ENCODE data around the gene NCOA7.
A peak's percentile ranks its signal among the peaks of the same experiment; 100 is the strongest.
"Not testable (repeated sequence)": the region's sequence is repeated elsewhere in the genome, so short reads cannot be mapped to it uniquely, and the experiment has no call there.

NCOA7 gene

GRCh38 chr6:125871365-125871764, 80.6 kb downstream of the NCOA7 start:
- peak; percentile 85 to 91 for DNase-seq

- peak in 1 of 2 experiments; percentile 1 for DNase-seq
Measured at GRCh38 chr6:125872259-125872921, 81.6 kb downstream of the NCOA7 start.

- DNase-seq: no peak
Measured at GRCh38 chr6:125882243-125882642, 91.5 kb downstream of the NCOA7 start.

- no peak for DNase-seq
Measured at GRCh38 chr6:125884634-125885371, 94.0 kb downstream of the NCOA7 start.

- no peak for DNase-seq
Measured at GRCh38 chr6:125886021-125886420, 95.3 kb downstream of the NCOA7 start.

- no peak for DNase-seq
Measured at GRCh38 chr6:125886914-125887313, 96.2 kb downstream of the NCOA7 start.

- no peak for DNase-seq
Measured at GRCh38 chr6:125887372-125887771, 96.6 kb downstream of the NCOA7 start.

GRCh38 chr6:125888989-125889656, 98.4 kb downstream of the NCOA7 start:
- DNase-seq: peak in 1 of 2 experiments; percentile 43

GRCh38 chr6:125899726-125900182, 109.0 kb downstream of the NCOA7 start:
- DNase-seq: no peak

GRCh38 chr6:125904871-125905270, 114.1 kb downstream of the NCOA7 start:
- no peak for DNase-seq

GRCh38 chr6:125906158-125906998, 115.6 kb downstream of the NCOA7 start:
- peak in 1 of 2 experiments; percentile 50 for DNase-seq

GRCh38 chr6:125910527-125910926, 119.8 kb downstream of the NCOA7 start:
- DNase-seq: peak in 1 of 2 experiments; percentile 14

- not testable (repeated sequence) for DNase-seq
Measured at GRCh38 chr6:125911051-125911451, 120.3 kb downstream of the NCOA7 start.

GRCh38 chr6:125912430-125912829, 121.7 kb downstream of the NCOA7 start:
- DNase-seq: not testable (repeated sequence)

- DNase-seq: no peak
Measured at GRCh38 chr6:125913145-125913544, 122.4 kb downstream of the NCOA7 start.

GRCh38 chr6:125913864-125914351, 123.1 kb downstream of the NCOA7 start:
- DNase-seq: no peak

- no peak for DNase-seq
Measured at GRCh38 chr6:125918230-125918629, 127.5 kb downstream of the NCOA7 start.

- peak; percentile 27 to 30 for DNase-seq
Measured at GRCh38 chr6:125918681-125919566, 128.2 kb downstream of the NCOA7 start.

GRCh38 chr6:125919618-125920017, 128.9 kb downstream of the NCOA7 start:
- DNase-seq: no peak

- no peak for DNase-seq
Measured at GRCh38 chr6:125922322-125922860, 131.6 kb downstream of the NCOA7 start.

- no peak for DNase-seq
Measured at GRCh38 chr6:125923366-125923877, 132.7 kb downstream of the NCOA7 start.
